ENCODE data around the gene RFX3.

Gene RFX3

DNA sequence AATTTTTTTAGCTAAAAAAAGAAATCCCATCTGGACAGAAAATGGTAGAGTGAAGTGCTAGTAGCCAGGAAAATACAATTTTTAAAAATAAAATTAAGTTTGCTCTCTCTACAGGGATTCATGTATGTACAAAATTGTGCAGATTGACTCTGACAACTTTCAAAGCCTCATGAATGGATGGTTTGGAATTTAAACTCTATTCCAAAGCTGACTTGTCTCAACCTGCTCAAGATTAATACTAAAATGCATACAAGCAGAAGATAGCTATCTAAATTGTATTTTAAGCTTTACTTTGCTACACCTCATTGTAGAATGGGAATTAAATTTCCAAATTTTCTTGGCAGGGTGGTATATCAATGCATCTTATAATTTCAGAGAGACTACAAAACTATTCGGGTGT is 257.6 kb downstream of the RFX3 start:
- no peak for DNase-seq

DNA sequence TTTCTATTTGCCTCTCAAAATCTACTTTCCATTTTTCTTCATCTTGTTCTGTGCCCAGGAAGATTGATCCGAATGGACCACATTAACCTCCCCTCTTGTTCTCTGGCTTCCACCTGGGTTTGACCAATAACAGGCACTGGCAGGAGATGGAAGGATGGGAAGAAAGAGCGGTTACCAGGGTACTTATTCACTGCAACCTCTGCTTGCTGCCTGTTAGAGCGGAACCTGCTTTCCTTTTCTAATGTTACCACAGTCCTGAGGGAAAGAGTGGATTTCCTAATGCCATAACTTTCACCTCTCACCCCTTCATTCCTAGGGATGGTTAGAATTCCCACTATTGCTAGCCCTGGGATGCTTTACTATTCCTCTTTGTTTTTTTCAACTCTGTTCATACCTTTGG is 262.1 kb downstream of the RFX3 start:
- no peak for DNase-seq

DNA sequence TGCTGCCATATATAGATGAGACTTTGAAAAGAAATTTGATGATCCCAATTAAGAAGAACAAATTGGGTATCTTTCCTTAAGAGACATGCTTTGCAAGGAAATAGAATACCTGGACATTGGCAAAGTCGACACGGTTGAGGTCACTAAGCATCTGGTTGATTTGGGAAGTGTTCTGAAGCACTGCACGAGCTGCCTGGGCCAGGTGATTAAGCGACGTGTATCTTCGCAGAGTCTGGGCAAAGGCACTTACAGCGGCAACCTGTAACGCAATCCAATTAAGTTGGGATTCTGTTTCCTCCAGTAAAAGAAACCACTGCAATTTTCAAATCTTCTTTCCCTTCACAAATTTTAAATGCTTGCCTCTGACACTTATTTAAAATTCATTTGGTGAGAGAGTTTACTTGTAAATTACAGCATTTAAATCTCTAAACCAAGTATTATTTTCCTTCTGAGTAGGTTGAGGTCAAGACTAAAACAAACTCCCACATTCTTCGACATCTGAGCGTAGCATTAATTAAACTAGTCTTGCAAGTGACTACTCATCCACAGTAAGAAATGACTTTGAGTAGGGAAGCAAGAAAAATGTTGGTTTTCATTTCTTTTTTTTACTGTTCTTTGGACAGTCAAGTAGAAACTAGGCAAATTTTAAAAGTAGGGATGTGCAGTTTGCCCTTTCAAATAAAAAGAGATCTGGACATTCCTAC is 262.8 kb downstream of the RFX3 start:
- DNase-seq = peak in 1 of 2 experiments; percentile 20

DNA sequence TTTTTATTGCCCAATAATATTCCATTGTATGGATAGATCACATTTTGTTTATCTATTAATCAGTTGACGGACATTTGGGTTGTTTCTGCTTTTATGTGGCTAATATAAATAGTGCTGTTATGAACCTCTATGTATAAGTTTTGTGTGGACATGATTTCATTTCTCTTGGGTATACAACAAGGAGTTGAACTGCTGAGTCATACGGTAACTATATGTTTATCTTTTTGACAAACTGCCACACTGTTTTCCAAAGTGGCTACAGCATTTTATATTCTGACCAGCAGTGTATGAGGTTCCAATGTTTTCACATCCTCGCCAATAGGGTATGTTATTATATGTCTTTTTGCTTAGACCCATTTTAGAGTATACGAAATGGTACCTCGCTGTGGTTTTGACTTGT is 264.3 kb downstream of the RFX3 start:
- DNase-seq = no peak

DNA sequence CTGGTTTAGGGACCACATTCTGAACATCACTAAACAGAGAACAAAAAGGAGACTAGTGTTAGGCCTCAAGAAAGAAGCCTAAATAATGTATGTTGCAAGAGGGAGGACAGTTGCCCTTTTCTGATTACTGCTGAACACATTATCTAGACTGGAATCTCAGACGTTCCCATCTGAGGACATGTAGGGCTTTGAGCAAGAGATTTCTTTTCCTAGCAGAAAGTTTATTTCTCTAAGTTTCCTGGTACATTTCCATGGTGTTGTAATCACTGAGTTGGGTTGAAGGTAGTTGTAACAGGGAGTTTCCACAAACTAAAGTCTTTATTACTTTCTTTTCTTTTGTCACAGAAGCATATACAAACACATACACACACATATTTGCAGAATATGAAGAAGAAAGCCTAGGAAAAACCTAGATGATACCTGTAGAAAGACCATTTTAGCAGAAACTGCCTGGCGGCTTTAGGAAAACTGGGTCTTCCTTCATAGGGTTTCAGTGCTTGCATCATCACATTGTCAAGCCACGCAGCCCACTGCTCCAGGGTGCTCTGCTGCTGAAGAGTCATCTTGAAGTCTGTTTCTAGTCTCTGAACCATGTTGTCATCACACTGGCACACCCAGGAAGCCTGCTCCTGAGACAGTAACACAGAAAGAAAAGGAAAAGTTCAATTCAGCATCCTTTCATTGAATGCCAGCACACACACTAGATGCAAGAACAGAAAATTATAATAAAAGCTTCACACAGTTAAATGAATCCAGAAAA is 269.1 kb downstream of the RFX3 start:
- no peak for DNase-seq

DNA sequence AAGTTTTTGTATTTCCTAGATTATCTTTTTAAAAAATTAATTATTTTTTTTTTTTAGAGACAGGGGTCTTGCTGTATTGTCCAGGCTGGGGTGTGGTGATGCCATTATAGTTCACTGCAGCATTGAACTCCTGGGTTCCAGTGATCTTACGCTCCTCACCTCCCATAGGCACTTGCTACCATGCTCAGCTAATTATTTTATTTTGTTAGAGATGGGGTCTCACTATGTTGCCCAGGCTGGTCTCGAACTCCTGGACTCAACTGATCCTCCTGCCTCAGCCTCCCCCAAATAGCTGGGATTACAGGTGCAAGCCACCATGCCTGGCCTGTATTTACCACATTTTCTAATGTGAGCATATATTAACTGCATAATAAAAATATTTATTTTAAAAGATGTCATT is 274.5 kb downstream of the RFX3 start:
- DNase-seq = no peak

DNA sequence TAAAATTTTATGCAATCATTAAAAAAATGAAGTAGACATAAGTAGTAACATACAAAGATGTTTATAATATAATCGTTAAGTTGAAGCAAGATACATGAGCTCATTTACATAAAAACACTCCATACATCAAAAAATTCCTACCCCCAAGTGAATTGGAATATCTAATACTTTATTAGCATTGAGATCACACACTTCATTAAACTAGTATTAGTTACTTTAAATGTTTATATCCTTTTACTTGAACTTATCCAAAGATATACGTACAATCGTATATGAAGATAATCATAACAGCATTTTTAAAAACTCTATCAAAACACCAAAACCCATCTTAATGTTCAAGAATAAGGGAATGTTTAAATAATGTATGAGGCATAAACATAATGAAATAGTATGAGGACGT is 275.1 kb downstream of the RFX3 start:
- no peak for DNase-seq

DNA sequence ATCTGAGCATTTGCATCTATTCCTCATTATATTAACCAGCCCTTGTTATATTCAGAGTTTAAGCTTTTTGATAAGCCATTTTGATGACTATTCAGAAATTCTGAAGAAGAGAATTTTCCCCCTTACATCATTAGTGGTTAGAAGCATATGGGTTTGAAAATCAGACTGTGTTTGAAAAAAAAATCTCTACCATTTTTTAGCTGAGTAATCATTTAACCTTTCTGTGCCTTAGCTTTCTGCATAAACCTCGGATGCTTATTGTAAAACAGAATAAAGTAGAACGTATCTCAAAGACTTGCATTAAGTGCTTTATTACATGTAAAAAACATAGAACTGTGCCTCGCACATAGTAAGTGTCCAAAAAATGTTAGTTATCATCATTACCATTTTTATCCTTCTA is 278.6 kb downstream of the RFX3 start:
- no peak for DNase-seq

DNA sequence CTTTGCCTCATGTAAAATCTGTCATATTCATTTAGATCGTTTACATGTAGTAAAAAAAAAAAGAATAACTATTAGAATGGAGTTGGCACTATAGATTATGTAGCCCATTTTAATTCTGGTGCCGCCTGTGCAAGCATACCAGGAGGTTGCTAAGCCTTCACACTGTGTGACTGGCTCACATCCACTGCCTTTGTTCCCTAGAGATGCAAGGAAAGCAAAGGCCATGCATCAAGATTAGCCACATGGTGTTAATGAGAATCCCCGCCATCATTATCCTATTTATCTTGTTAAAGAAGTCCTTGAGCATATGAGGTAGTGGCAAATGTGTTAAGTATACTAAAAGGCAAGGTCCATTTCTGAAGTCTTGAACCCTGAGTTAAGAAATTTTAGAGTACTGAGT is 279.6 kb downstream of the RFX3 start:
- DNase-seq = peak; percentile 57 to 67

DNA sequence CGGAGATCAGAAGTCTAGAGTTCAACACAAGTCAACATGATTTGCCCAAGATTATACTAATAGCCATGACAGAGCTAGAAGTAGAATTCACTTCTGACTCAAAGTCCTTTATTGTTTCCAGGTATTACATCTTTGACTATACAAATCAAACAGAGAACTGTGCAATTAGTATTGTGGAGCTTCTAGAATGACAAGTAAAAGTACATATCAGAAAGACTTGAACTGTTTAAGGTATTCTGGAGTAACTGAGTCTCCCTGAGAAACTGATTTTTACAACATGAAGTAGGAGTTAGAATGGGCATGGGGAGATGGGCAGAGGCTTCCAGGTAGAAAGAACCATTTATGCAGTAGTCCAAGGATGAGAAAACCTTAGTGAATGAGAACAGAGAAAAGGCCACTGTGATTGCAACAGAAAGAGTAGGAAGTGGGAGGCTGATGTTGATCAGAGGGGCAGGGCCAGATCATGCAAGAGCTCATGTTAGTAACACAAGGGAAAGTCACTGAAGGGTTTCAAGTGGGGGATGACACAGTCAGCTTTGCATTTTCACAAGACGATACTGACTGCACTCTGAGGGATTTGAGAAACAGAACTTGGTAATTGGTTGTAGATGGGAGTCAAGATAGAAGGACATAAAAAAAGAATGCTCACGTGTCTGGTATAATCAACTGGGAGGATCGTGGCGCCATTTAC is 280.7 kb downstream of the RFX3 start:
- DNase-seq = no peak

DNA sequence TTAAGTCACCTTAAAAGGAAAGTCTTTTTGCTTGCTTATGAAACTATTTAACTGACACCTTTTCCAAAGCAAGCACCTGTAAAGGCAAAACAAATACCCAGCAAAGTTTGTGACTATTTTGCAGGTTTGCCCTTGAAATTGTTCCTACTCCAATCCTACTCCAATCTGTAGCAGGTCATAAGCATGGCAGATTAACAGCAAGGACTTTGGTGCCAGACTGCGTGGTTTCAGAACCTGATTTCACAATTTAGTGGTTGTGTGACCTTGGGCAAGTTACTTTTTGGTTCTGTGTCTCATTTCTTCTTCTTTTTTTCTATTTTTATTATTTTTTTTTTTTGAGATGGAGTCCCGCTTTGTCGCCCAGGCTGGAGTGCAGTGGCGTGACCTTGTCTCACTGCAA is 282.1 kb downstream of the RFX3 start:
- no peak for DNase-seq

DNA sequence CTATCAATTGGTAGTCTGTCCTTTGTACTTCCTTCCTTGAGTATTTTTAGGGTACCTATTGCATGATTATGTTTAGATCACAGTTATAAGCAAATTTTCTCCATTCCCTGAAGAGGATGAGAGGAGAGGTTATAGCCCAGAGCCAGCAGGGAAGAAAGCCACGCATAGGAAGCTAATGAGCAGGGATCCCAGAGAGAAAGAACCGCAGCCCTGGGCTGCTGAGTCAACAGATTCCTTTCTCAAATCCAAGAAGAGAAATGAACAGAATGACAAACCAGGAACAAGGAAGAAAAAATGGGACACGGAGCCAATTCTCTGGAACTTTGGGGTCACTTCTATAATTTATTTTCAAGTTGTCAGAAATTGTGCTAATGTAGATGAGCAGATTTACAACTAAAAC is 284.5 kb downstream of the RFX3 start:
- DNase-seq = no peak

DNA sequence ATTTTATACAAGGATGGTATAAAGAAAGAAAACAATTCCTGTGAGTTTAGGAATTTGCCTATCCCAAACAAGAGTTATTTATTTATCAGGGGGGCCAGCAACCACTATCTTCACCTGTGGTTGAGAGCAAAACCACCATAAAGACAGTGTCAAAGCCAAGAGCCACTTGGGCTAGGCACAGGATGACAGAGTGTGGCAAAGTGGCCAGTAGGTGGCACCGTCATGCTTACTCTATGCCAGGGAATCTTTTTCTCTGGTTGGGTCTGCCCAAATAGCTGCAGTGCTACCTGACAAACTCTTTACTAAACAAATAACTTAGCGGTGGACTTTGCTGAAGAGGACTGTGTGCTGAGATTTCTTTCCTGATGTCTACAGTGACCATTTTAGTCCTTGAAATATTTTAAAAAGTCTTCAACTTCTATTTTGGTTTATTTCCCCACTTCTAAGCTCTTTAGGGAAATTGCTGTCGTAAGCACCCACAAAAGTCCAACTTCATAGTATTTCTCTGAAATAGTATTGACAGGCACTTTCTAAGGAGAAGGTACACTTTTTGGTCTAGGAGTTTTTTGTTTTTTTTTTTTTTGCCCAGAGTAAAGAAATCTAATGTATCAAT is 285.0 kb downstream of the RFX3 start:
- peak; percentile 13 to 66 for DNase-seq

DNA sequence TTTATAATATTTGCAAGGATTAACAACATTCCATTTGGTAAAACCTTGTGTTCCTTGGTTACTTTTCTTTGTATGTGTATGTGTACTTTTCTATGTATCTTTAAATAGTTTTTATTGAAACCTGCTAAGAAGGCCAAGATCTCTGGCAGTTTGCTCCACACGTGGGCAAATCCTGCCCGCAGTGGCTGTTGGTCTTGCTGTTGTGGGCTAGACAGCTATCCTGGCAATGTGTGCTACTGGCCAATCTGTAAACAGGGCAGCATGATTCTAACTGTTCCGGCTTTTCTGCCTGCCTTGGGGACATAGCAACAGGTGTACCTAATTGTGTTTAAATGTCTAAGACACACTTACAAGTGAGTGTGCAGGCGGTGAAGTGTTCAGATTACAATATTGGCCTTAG is 286.6 kb downstream of the RFX3 start:
- DNase-seq = no peak

DNA sequence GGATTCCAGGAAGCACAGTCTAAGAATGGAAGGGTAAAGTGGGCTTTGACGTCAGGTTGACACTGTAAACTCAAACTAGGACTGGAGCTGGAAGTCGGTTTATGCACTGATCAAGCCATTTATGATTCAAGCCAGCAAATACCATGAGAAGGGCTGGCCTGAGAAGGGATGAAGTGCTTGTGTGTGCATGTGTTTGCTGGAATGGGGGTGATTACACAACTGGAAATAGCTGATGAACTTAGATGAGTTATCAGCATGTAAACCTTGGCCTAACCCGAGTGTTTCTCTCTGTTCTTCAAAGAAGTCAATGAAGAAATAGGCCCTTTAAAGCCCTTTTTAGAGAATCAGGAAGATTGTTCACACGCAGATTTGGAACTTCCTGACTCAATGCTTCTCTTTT is 287.6 kb downstream of the RFX3 start:
- DNase-seq = no peak

DNA sequence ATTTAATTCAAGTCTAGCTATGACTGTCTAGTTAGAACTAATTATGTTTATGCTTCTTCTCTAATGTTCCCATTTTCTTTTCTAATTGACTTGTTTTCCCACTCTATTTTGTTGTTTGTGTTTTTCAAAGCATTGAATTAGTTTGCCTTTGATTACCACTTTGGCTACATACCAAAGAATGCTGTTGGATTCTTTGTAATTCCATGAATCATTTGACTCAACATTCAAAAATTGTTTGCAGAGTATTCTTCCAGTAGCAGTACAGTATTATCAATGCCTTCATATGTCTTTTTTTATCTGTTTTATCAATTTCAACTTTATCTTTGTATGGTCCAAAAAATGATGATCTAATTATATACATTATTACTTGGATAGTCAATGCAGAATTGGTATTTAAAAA is 288.7 kb downstream of the RFX3 start:
- DNase-seq = no peak

DNA sequence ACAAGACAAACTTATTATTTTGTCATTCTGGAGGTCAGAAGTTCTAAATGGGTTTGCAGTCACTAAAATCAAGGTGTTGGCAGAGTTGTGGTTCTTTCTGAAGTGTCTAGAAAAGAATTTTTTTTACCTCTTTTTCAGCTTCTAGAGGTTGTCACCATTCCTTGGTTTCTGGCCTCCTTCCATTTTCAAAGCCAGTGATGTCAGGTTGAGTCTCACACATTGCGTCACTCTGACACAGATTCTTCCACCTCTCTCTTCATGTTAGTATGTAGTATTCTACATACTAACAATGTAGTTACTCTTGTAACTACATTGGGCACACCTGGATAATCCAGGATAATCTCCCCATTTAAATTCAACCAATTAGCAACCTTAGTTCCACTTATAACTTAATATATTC is 290.3 kb downstream of the RFX3 start:
- no peak for DNase-seq

DNA sequence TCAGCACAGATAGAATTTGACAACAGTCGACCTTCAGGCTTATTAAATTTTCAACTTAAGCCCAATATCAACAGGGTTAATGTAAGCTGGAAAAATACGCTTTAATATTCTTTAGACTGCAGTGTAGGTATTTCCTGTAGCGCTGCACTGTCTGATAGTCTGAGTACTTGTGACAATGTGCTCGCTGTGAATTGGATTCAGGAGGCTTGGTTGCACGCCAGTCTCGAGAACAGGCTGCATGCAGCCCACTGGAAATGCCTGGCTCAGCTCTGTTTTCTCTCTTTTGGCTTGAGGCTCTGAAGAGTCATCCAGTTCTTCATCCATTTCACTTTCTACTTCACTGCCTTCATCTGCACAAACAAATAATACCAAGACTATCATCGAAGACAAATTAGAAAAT is 300.9 kb downstream of the RFX3 start:
- no peak for DNase-seq

DNA sequence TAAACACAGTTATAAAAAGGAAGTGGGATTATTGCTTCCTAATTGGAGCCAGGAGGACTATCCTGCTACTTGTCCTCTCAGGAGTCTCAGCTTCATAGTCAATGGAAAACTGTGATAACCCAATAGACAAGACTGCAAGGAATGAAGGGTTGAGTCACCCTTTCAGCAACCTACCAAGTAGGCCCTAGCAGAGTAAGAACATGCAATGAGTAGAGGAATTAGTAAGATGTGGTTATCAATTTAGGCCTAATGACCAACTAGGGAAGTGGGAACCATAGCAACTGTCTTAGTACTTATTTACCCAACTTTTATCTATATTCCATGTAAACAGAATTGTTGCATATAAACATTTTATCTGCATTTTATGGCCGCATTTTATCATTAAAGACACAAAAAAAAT is 310.1 kb downstream of the RFX3 start:
- no peak for DNase-seq

DNA sequence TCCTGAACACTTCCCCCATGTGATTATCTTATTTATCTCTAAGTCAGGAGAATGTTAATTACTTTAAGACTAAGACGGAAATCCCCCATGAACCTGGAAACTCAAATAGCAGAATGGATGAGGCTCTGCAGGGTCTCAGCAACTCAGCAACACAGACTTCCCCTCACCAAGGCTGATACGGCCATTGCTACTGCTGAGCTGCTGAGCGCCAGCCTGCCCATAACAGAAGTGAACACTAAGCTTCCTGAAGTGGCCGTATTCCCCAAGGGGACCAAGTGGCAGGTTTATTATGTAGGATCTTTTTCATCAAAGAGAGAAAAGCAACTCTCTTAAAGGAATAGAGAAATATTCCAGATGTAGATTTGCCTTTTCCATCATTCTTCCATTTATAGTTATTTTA is 311.1 kb downstream of the RFX3 start:
- DNase-seq = peak; percentile 83 to 93

DNA sequence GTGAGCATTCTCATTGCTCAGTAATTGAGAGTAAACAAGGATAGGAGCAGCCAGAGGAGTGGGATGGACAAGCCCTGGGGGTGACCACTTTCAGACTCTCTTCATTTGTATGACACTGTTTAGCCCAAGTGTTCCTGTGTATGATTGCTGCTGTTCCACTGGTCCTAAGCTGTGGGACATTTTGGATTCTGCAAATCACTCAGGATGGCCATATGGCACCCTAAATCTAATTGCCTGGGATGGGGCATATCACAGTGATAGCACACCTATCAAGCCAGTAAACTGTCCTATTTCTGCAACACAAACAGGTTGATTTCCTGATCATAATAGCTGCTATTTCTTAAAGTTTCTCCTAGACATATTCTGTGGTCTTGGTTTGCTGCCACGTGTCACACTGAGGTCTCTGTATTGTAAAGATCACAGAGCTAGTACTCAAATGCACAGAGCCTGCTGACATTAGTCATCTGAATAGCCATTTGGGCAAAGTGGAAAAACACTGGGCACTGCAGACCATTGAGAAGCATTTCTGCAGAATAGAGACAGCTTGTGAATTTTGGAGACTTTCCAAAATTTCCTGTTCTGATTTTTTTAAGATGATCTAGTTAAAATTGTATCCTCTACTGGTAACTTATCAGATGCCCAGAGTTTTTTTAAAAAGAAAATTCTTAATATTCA is 320.2 kb downstream of the RFX3 start:
- peak; percentile 51 to 70 for DNase-seq

DNA sequence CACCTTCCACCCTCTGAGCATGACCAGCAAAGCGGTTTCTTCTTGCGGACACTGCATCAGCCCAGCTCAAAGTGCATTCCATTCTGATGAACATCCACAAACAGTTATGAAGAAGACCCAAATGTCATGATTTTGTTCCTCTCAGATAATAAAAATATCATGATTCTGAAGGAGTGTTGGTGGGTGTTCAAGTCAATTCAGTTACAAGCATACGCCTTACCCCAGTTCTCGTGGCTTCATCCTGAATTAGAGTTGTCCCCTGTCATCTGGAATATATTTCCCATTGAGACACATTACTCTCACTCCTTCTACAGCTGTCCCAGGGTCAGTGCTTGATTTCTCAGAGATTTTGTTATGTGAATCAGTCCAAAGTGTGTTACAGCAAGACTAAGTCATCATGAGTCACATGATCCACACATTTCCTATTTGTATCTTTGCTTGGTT is 325.4 kb downstream of the RFX3 start:
- no peak for DNase-seq

DNA sequence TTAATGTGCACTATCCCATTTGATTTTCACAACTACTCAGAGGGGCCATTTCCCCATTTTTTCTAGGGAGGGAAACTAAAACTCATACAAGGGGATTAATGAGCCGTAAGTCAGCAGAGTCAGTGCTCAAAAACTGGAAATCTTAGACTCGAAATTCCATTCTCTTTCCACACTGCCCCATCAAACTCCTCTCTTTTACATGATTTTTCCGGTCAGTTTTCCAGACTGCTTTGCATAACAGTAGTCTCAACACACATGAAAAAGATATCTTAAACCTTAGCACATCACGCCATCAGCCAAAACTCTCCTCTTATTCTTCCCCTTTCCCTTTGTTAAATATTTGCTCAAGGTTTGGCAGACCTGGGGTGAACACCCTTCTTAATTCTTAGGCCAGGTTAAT is 332.0 kb downstream of the RFX3 start:
- no peak for DNase-seq

Measured in NCI-H524 (cell line).